ENCODE data around the gene BRSK1. TPM values are rescaled to one million over a fixed set of nuclear protein-coding genes. Genes with fewer than 3 reads are reported as not detected.
A peak's percentile ranks its signal among the peaks of the same experiment; 100 is the strongest.

The BRSK1 gene
- total RNA-seq, 2 donors from 2014 or later: 6.3 to 13.7 TPM

GRCh38 chr19:55301459-55302317 is 17.9 kb downstream of the BRSK1 start:
- H3K36me3 Mint-ChIP-seq (ENCODE audit: low read depth): no peaks in the 10 kb centered on the region
- H3K4me3 Mint-ChIP-seq: peak overlapping the region; percentile 88
- peak overlapping the region; percentile 91 for H3K27ac Mint-ChIP-seq
- H3K4me1 Mint-ChIP-seq: no peaks in the 10 kb centered on the region
- no peaks in the 10 kb centered on the region for H3K9me3 Mint-ChIP-seq
- ATAC-seq (replicated peaks): peak; percentile 95
- no peaks in the 10 kb centered on the region for H3K27me3 Mint-ChIP-seq

GRCh38 chr19:55302318-55302703 is 18.5 kb downstream of the BRSK1 start:
- Mint-ChIP-seq H3K36me3 (ENCODE audit: low read depth) (no peaks in the 10 kb centered on the region), H3K27me3 (no peaks in the 10 kb centered on the region), H3K4me1 (no peaks in the 10 kb centered on the region), H3K4me3 (peak overlapping the region; percentile 88), H3K27ac (peak overlapping the region; percentile 91), H3K9me3 (no peaks in the 10 kb centered on the region)
- ATAC-seq (replicated peaks): no peak

GRCh38 chr19:55303477-55303876 is 19.7 kb downstream of the BRSK1 start:
- H3K9me3 Mint-ChIP-seq: no peaks in the 10 kb centered on the region
- H3K4me3 Mint-ChIP-seq: no peak overlapping the region
- H3K36me3 Mint-ChIP-seq (ENCODE audit: low read depth): no peaks in the 10 kb centered on the region
- H3K4me1 Mint-ChIP-seq: no peaks in the 10 kb centered on the region
- H3K27ac Mint-ChIP-seq: no peak overlapping the region
- no peak for ATAC-seq (replicated peaks)
- no peaks in the 10 kb centered on the region for H3K27me3 Mint-ChIP-seq

GRCh38 chr19:55304279-55304978 is 20.6 kb downstream of the BRSK1 start:
- ATAC-seq (replicated peaks): no peak
- no peak overlapping the region for H3K27ac Mint-ChIP-seq
- no peaks in the 10 kb centered on the region for H3K36me3 Mint-ChIP-seq (ENCODE audit: low read depth)
- H3K4me3 Mint-ChIP-seq: no peak overlapping the region
- no peaks in the 10 kb centered on the region for H3K9me3 Mint-ChIP-seq
- H3K27me3 Mint-ChIP-seq: no peaks in the 10 kb centered on the region
- no peaks in the 10 kb centered on the region for H3K4me1 Mint-ChIP-seq

- no peak overlapping the region for H3K4me3 Mint-ChIP-seq
- ATAC-seq (replicated peaks): no peak
Observed at GRCh38 chr19:55304980-55305379, 21.2 kb downstream of the BRSK1 start.

GRCh38 chr19:55305491-55305890 is 21.7 kb downstream of the BRSK1 start:
- Mint-ChIP-seq H3K27ac (no peak overlapping the region), H3K27me3 (no peaks in the 10 kb centered on the region), H3K9me3 (no peaks in the 10 kb centered on the region), H3K36me3 (ENCODE audit: low read depth) (no peaks in the 10 kb centered on the region), H3K4me1 (no peaks in the 10 kb centered on the region), H3K4me3 (no peak overlapping the region)
- peak; percentile 30 for ATAC-seq (replicated peaks)

More at GRCh38 chr19:55304980-55305379, 21.2 kb downstream of the BRSK1 start:
- Mint-ChIP-seq H3K36me3 (ENCODE audit: low read depth) (no peaks in the 10 kb centered on the region), H3K27ac (no peak overlapping the region), H3K27me3 (no peaks in the 10 kb centered on the region), H3K9me3 (no peaks in the 10 kb centered on the region), H3K4me1 (no peaks in the 10 kb centered on the region)

- Mint-ChIP-seq H3K4me1 (no peaks in the 10 kb centered on the region), H3K9me3 (no peaks in the 10 kb centered on the region), H3K27ac (no peak overlapping the region), H3K27me3 (no peaks in the 10 kb centered on the region), H3K36me3 (ENCODE audit: low read depth) (no peaks in the 10 kb centered on the region), H3K4me3 (no peak overlapping the region)
- ATAC-seq (replicated peaks): no peak
Observed at GRCh38 chr19:55305983-55306562, 22.3 kb downstream of the BRSK1 start.

GRCh38 chr19:55306712-55307111 is 22.9 kb downstream of the BRSK1 start:
- no peaks in the 10 kb centered on the region for H3K4me1 Mint-ChIP-seq
- no peak for ATAC-seq (replicated peaks)
- no peaks in the 10 kb centered on the region for H3K9me3 Mint-ChIP-seq
- H3K27ac Mint-ChIP-seq: no peak overlapping the region
- no peaks in the 10 kb centered on the region for H3K27me3 Mint-ChIP-seq
- H3K36me3 Mint-ChIP-seq (ENCODE audit: low read depth): no peaks in the 10 kb centered on the region
- no peak overlapping the region for H3K4me3 Mint-ChIP-seq

GRCh38 chr19:55308281-55308680 is 24.5 kb downstream of the BRSK1 start:
- Mint-ChIP-seq H3K36me3 (ENCODE audit: low read depth) (no peaks in the 10 kb centered on the region), H3K4me3 (no peak overlapping the region), H3K4me1 (peaks cover under 1% of the 10 kb centered on the region), H3K9me3 (no peaks in the 10 kb centered on the region), H3K27ac (no peak overlapping the region), H3K27me3 (no peaks in the 10 kb centered on the region)
- ATAC-seq (replicated peaks): no peak

- Mint-ChIP-seq H3K36me3 (ENCODE audit: low read depth) (no peaks in the 10 kb centered on the region), H3K4me1 (peaks cover 5% of the 10 kb centered on the region), H3K4me3 (no peak overlapping the region), H3K9me3 (no peaks in the 10 kb centered on the region), H3K27me3 (no peaks in the 10 kb centered on the region), H3K27ac (no peak overlapping the region)
- ATAC-seq (replicated peaks): no peak
Observed at GRCh38 chr19:55309448-55309847, 25.7 kb downstream of the BRSK1 start.

GRCh38 chr19:55310498-55310897 is 26.7 kb downstream of the BRSK1 start:
- H3K4me1 Mint-ChIP-seq: peaks cover 5% of the 10 kb centered on the region
- no peak for ATAC-seq (replicated peaks)
- no peaks in the 10 kb centered on the region for H3K27me3 Mint-ChIP-seq
- H3K4me3 Mint-ChIP-seq: no peak overlapping the region
- H3K27ac Mint-ChIP-seq: no peak overlapping the region
- no peaks in the 10 kb centered on the region for H3K9me3 Mint-ChIP-seq
- no peaks in the 10 kb centered on the region for H3K36me3 Mint-ChIP-seq (ENCODE audit: low read depth)

- no peaks in the 10 kb centered on the region for H3K27me3 Mint-ChIP-seq
- H3K4me1 Mint-ChIP-seq: peaks cover 5% of the 10 kb centered on the region
- no peak overlapping the region for H3K4me3 Mint-ChIP-seq
- H3K36me3 Mint-ChIP-seq (ENCODE audit: low read depth): no peaks in the 10 kb centered on the region
- H3K9me3 Mint-ChIP-seq: no peaks in the 10 kb centered on the region
- no peak overlapping the region for H3K27ac Mint-ChIP-seq
- ATAC-seq (replicated peaks): no peak
Observed at GRCh38 chr19:55311397-55311796, 27.6 kb downstream of the BRSK1 start.

- H3K27ac Mint-ChIP-seq: no peak overlapping the region
- H3K4me1 Mint-ChIP-seq: peaks cover 5% of the 10 kb centered on the region
- H3K27me3 Mint-ChIP-seq: no peaks in the 10 kb centered on the region
- no peak overlapping the region for H3K4me3 Mint-ChIP-seq
- no peaks in the 10 kb centered on the region for H3K9me3 Mint-ChIP-seq
- no peak for ATAC-seq (replicated peaks)
- no peaks in the 10 kb centered on the region for H3K36me3 Mint-ChIP-seq (ENCODE audit: low read depth)
Observed at GRCh38 chr19:55311797-55312196, 28.0 kb downstream of the BRSK1 start.

GRCh38 chr19:55312621-55313512 is 29.1 kb downstream of the BRSK1 start:
- no peak for ATAC-seq (replicated peaks)

More at GRCh38 chr19:55312621-55313512, 29.1 kb downstream of the BRSK1 start:
- no peaks in the 10 kb centered on the region for H3K36me3 Mint-ChIP-seq (ENCODE audit: low read depth)
- H3K4me3 Mint-ChIP-seq: no peak overlapping the region
- no peak overlapping the region for H3K27ac Mint-ChIP-seq
- H3K9me3 Mint-ChIP-seq: no peaks in the 10 kb centered on the region
- no peaks in the 10 kb centered on the region for H3K27me3 Mint-ChIP-seq
- peaks cover 5% of the 10 kb centered on the region for H3K4me1 Mint-ChIP-seq
